HepG2 (cell line): ENCODE measurements around the gene ADGRF5. TPM values are rescaled to one million over a fixed set of nuclear protein-coding genes. Genes with fewer than 3 reads are reported as not detected.

Experiments
- ATAC-seq: fragments of 200-7000 bp; cut with Tn5 transposase; 3 replicates; pipeline ENCODE4 v1.9.1; 2020; ENCODE audit warnings: mild to moderate bottlenecking, moderate library complexity
- BruUV-seq: library from RNA; stranded (reverse); fragments of 400-500 nt; replicated peaks from 2 replicates; lab custom pipeline; 2021; lab: Mats Ljungman, UMichigan
- CTCF ChIA-PET: fragments of 300-600 bp; formaldehyde crosslinking; extraction: SDS; loops from one replicate; lab custom pipeline; 2021; ENCODE audit warnings: low total read pairs, inconsistent platforms, low intra/inter-chr PET ratio; lab: Yijun Ruan, JAX
- POLR2A ChIA-PET: fragments of 350-600 bp; sonication (Branson Sonifier 250); formaldehyde crosslinking; loops from one replicate; lab custom pipeline; 2020; ENCODE audit warnings: antibody characterized with exemption, inconsistent platforms; lab: Yijun Ruan, JAX
- DNase-seq: peaks from one replicate; pipeline ENCODE4 v3.0.0-alpha.2; 2015; ENCODE audit warnings: low spot score
- FAIRE-seq: peaks from 3 replicates; lab custom pipeline; 2011; peaks lifted over from hg19 to GRCh38; lab: Jason Lieb, UNC
- H2AFZ ChIP-seq: one replicate; pipeline ENCODE4 v1.6.1; 2011; ENCODE audit warnings: low read length, inconsistent platforms
- H3K27ac ChIP-seq: fragments of 300-600 bp; 3 replicates; pipeline ENCODE4 v1.8.0; 2011; ENCODE audit warnings: mixed run types, mild to moderate bottlenecking, mixed read lengths, low read length, inconsistent platforms; ENCODE audit not compliant: insufficient read depth; ENCODE audit errors: extremely low read length
- H3K27me3 ChIP-seq, 2 experiments: fragments of 200-600 bp in 1 of 2; 2 replicates in 1 of 2; 3 replicates in 1 of 2; pipeline versions ENCODE4 v1.6.0 to v1.8.0; 2011; ENCODE audit warnings: low read length in 2 of 2, mild to moderate bottlenecking in 2 of 2, moderate library complexity in 2 of 2, inconsistent platforms in 1 of 2; ENCODE audit not compliant: insufficient read depth in 2 of 2, control insufficient read depth in 1 of 2
- H3K36me3 ChIP-seq, 2 experiments: fragments of 200-600 bp in 1 of 2; replicated peaks in 1 of 2; 2 replicates in 1 of 2; 3 replicates in 1 of 2; pipeline versions ENCODE4 v1.5.1 to v1.8.0; 2011; ENCODE audit warnings: low read length in 2 of 2, inconsistent platforms in 1 of 2; ENCODE audit not compliant: insufficient read depth in 2 of 2, control insufficient read depth in 1 of 2
- H3K4me1 ChIP-seq: 2 replicates; pipeline ENCODE4 v1.5.1; 2012; ENCODE audit warnings: low read length, inconsistent platforms; ENCODE audit not compliant: insufficient read depth
- H3K4me2 ChIP-seq: 2 replicates; pipeline ENCODE4 v1.6.0; 2011; ENCODE audit warnings: low read depth, low read length, inconsistent platforms
- H3K4me3 ChIP-seq, 3 experiments: fragments of 200-600 bp in 1 of 3; sonication (generic), shearing (Covaris generic) in 1 of 3; replicated peaks in 1 of 3; 2 replicates each; pipeline ENCODE4 v1.5.1; 2011 to 2016; ENCODE audit warnings: low read length in 3 of 3, inconsistent platforms in 2 of 3, low read depth in 2 of 3, mild to moderate bottlenecking in 2 of 3, control low read depth in 1 of 3, mixed read lengths in 1 of 3; ENCODE audit not compliant: insufficient read depth in 1 of 3
- H3K79me2 ChIP-seq: one replicate; pipeline ENCODE4 v1.6.1; 2011; ENCODE audit warnings: low read length, inconsistent platforms; ENCODE audit not compliant: insufficient read depth
- H3K9ac ChIP-seq: 2 replicates; pipeline ENCODE4 v1.6.0; 2011; ENCODE audit warnings: mild to moderate bottlenecking, low read depth, low read length, inconsistent platforms; ENCODE audit not compliant: insufficient read depth
- H3K9me3 ChIP-seq: 2 replicates; pipeline ENCODE4 v1.5.1; 2012; ENCODE audit warnings: mild to moderate bottlenecking, low read length
- H4K20me1 ChIP-seq: 2 replicates; pipeline ENCODE4 v1.6.0; 2011; ENCODE audit warnings: inconsistent platforms, mild to moderate bottlenecking, low read length, moderate library complexity; ENCODE audit not compliant: insufficient read depth
- AGO1 ChIP-seq: fragments of 200-400 bp; formaldehyde crosslinking; IDR thresholded peaks from 2 replicates; pipeline ENCODE4 v1.6.1; 2017; ENCODE audit warnings: mild to moderate bottlenecking, low read depth, low read length, moderate library complexity; ENCODE audit not compliant: poor library complexity, severe bottlenecking
- HOXA3 ChIP-seq: sonication (generic); formaldehyde crosslinking; IDR thresholded peaks from 2 replicates; pipeline ENCODE4 v1.5.0; 2020; ENCODE audit warnings: missing genetic modification reagents
- KDM3A ChIP-seq: IDR thresholded peaks from 2 replicates; pipeline ENCODE4 v1.6.1; 2018; ENCODE audit warnings: low read depth, missing compliant biosample characterization
- TAF15 ChIP-seq: fragments of 200-400 bp; formaldehyde crosslinking; IDR thresholded peaks from one replicate; pipeline ENCODE4 v1.6.1; 2018; ENCODE audit warnings: mild to moderate bottlenecking, low read depth, low read length; ENCODE audit not compliant: poor library complexity, severe bottlenecking
- ZMYM2 ChIP-seq: sonication (generic); formaldehyde crosslinking; IDR thresholded peaks from 2 replicates; pipeline ENCODE4 v1.8.0; 2022; ENCODE audit warnings: mild to moderate bottlenecking, missing genetic modification reagents
- ZNF709 ChIP-seq: sonication (generic); formaldehyde crosslinking; IDR thresholded peaks from 2 replicates; pipeline ENCODE4 v1.5.0; 2020; ENCODE audit warnings: mild to moderate bottlenecking, missing genetic modification reagents
- ZNF790 ChIP-seq: sonication (generic); formaldehyde crosslinking; IDR thresholded peaks from 2 replicates; pipeline ENCODE4 v1.8.0; 2022; ENCODE audit warnings: missing genetic modification reagents, mild to moderate bottlenecking, borderline replicate concordance
- WGBS: methylation state at CpG from one replicate; pipeline ENCODE4 v1.1.6; 2017; ENCODE audit warnings: low lambda C conversion rate; 5-methylcytosine and 5-hydroxymethylcytosine counted together
- in situ Hi-C: cut with HindIII; loops from 2 replicates; pipeline ENCODE4 v1.10.0; 2017; ENCODE audit warnings: low pct_unique_long_range_greater_than_20kb; ENCODE audit not compliant: extremely low pct_ligation_motif_present
- intact Hi-C: fragments of 100-400 bp; cut with micrococcal nuclease; formaldehyde crosslinking; loops from one replicate; pipeline ENCODE4 v1.10.0; 2022; ENCODE audit not compliant: unreplicated experiment
- polyA plus RNA-seq, 8 experiments: library from polyadenylated mRNA; depleted of rRNA in 3 of 8; stranded (reverse) in 7 of 8; unstranded in 1 of 8; fragments of >200 nt; fragmentation: Illumina TruSeq in 4 of 8; extraction: Trizol in 4 of 8; gene quantifications; 2 replicates each; pipeline versions ENCODE4 v1.2.1 to v1.2.3, GENCODE V29; 2011 to 2016; ENCODE audit warnings: low read depth in 4 of 8, missing spikeins in 1 of 8, mixed read lengths in 1 of 8; ENCODE audit not compliant: insufficient read depth in 1 of 8
- total RNA-seq, 5 experiments: library from RNA; depleted of rRNA; stranded (reverse); fragments of >200 nt; fragmentation: Illumina TruSeq; extraction: Trizol; gene quantifications; 2 replicates each; pipeline ENCODE4 v1.2.3, GENCODE V29; 2016; ENCODE audit warnings: low read depth in 1 of 5
- TF ChIP-seq, protein P1 (sequence below): sonication (generic); formaldehyde crosslinking; IDR thresholded peaks from 2 replicates; pipeline ENCODE4 v1.5.1; 2020; ENCODE audit warnings: missing genetic modification reagents, mild to moderate bottlenecking, borderline replicate concordance
- TF ChIP-seq, protein P2 (sequence below): sonication (generic); formaldehyde crosslinking; IDR thresholded peaks from 2 replicates; pipeline ENCODE4 v1.8.1; 2023; ENCODE audit warnings: mild to moderate bottlenecking, missing genetic modification reagents, borderline replicate concordance

The ADGRF5 gene
- total and polyA plus RNA-seq, 2 of the 13 experiments (the other 11 are each of a cell fraction or from before 2014, with no cell fraction given), result not detected

DNA sequence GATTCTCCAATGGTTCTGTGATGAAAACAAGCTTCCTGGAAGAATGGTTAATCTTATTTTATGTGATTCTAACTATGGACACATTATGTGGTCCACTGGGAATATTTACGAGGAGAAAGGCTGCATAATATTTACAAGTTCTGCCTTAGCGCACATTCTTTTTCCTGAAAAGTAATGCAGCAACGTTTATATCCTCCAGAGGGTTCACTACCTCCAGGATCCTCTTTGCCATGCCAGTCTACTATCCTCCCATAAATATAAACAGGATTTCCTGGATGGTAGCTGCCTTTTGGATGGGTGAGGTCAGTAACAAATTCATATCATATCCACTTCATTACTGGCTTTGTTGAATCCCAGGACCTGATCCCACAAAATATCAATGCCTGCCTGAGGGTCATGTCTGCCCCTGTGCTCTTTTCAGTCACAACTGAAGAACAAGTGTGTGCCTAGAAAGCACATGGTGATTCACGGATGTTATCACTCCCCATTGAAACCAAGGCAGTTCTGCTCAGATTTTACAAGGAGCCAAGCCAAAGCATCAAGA lies 30.4 kb downstream of the ADGRF5 start:
- no TSS peak for BruUV-seq
- Histone ChIP-seq H3K9me3 (no peaks in the 10 kb centered on the region), H3K9ac (no peak overlapping the region), H3K36me3 (no peaks in the 10 kb centered on the region), H3K27me3 (peaks cover 0 to 2% of the 10 kb centered on the region in 2 experiments; a peak in 1 of 5 replicates), H3K4me3 (no peak overlapping the region), H3K4me1 (no peaks in the 10 kb centered on the region), H3K79me2 (no peaks in the 10 kb centered on the region), H3K4me2 (no peak overlapping the region), H4K20me1 (no peaks in the 10 kb centered on the region), H2AFZ (no peak overlapping the region), H3K27ac (no peak overlapping the region)
- intact Hi-C loops (no loop called here), in situ Hi-C loops (no loop called here)
- ATAC-seq (no peak), FAIRE-seq (no peak), DNase-seq (no peak)
- ChIA-PET POLR2A (no interaction called here), CTCF (no interaction called here)
- TF ChIP-seq, protein P1, sequence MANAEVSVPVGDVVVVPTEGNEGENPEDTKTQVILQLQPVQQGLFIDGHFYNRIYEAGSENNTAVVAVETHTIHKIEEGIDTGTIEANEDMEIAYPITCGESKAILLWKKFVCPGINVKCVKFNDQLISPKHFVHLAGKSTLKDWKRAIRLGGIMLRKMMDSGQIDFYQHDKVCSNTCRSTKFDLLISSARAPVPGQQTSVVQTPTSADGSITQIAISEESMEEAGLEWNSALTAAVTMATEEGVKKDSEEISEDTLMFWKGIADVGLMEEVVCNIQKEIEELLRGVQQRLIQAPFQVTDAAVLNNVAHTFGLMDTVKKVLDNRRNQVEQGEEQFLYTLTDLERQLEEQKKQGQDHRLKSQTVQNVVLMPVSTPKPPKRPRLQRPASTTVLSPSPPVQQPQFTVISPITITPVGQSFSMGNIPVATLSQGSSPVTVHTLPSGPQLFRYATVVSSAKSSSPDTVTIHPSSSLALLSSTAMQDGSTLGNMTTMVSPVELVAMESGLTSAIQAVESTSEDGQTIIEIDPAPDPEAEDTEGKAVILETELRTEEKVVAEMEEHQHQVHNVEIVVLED, result no peak
- TF ChIP-seq, protein P2, sequence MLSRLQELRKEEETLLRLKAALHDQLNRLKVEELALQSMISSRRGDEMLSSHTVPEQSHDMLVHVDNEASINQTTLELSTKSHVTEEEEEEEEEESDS (CRISPR knock-in tag), result no peak
- no peak for TF ChIP-seq TAF15
- TF ChIP-seq ZNF709, result no peak
- TF ChIP-seq ZNF790 (CRISPR knock-in tag), result no peak
- no peak for TF ChIP-seq AGO1
- no peak for TF ChIP-seq ZMYM2 (CRISPR knock-in tag)
- no peak for TF ChIP-seq HOXA3 (CRISPR knock-in tag)
- no peak for TF ChIP-seq KDM3A (CRISPR knock-in tag)
- 20% methylated on average over 4 of the region's 4 CpGs for WGBS
